ENCODE data around the gene LRRC8C. TPM values are rescaled to one million over a fixed set of nuclear protein-coding genes. Genes with fewer than 3 reads are reported as not detected.

Gene LRRC8C
- total RNA-seq, 1 donor from 2014 or later = 12.6 TPM

DNA sequence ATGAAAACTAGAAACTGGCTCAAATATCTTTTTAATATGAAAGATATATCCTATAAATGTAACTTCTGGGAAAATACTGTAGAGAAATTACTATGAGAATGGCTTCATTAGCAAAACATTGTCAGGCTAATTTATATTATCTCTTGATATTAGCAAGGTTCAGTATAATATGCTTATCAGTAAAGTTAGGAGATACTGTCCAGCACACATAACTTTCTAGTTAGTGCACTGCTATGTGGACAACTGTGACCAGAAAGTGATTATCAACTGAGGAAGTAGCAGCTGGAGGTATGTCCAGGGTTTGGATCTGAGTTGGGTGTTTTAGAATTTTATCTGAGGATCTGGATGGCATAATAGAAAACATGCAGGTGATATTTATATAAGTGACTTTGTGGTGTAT is 7.5 kb downstream of the LRRC8C start:
- DNase-seq = no peak
- no peaks in the 10 kb centered on the region for H3K36me3 ChIP-seq
- H3K27me3 ChIP-seq = no peaks in the 10 kb centered on the region
- H3K4me1 ChIP-seq = peaks cover 3% of the 10 kb centered on the region
- H3K9me3 ChIP-seq = no peaks in the 10 kb centered on the region
- intact Hi-C loops (cut with DNase I) = no loop called here
- no peak for ATAC-seq
- TF ChIP-seq, protein P1, sequence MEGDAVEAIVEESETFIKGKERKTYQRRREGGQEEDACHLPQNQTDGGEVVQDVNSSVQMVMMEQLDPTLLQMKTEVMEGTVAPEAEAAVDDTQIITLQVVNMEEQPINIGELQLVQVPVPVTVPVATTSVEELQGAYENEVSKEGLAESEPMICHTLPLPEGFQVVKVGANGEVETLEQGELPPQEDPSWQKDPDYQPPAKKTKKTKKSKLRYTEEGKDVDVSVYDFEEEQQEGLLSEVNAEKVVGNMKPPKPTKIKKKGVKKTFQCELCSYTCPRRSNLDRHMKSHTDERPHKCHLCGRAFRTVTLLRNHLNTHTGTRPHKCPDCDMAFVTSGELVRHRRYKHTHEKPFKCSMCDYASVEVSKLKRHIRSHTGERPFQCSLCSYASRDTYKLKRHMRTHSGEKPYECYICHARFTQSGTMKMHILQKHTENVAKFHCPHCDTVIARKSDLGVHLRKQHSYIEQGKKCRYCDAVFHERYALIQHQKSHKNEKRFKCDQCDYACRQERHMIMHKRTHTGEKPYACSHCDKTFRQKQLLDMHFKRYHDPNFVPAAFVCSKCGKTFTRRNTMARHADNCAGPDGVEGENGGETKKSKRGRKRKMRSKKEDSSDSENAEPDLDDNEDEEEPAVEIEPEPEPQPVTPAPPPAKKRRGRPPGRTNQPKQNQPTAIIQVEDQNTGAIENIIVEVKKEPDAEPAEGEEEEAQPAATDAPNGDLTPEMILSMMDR (IDR thresholded peaks at IDR 0.05) = no peak
- no peak overlapping the region for H3K27ac ChIP-seq
- H3K4me3 ChIP-seq = no peak overlapping the region

DNA sequence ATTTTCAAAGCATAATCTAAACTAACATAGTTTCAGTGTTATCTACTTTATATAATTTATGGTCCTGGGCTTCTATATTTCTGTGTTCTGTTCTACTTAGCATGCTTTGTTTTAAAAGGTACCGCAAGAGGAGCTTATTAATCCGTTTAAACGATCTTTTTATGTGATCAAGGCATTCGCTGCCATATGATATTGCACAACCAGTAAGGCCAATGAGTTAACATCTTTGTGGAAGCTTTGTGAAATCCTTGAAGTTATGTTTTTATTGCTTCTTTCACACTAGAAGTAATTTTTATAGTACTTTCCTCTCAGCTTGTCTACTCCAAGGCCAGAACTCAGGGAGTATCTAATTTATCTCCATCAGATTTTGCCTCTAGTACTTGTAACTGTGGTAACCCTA is 8.9 kb downstream of the LRRC8C start:
- Histone ChIP-seq H3K27ac (no peak overlapping the region), H3K27me3 (no peaks in the 10 kb centered on the region), H3K4me1 (no peaks in the 10 kb centered on the region), H3K36me3 (no peaks in the 10 kb centered on the region), H3K4me3 (no peak overlapping the region), H3K9me3 (no peaks in the 10 kb centered on the region)
- intact Hi-C loops (cut with DNase I) = no loop called here
- no peak for DNase-seq
- no peak for ATAC-seq
- TF ChIP-seq, protein P1 (IDR thresholded peaks at IDR 0.05) = no peak

DNA sequence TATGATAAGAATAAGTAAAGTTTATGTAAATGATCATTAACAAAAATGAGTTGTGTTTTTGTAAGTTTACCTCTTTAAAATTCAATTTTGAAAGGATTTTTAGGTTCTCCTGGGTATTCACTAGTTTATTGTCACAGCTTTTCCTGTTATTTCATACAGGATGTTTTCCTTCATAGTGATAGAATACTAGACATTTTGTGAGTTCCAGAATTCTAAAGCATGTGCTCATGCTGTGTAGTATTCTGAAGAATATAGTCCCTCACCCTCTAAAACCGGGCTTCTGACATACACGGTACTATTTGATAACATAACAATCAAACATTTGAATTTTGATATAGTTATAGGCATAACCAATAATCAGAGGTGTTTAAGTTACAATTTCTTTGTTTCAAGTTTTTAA is 10.7 kb downstream of the LRRC8C start:
- Histone ChIP-seq H3K36me3 (no peaks in the 10 kb centered on the region), H3K9me3 (no peaks in the 10 kb centered on the region), H3K4me3 (no peak overlapping the region), H3K4me1 (no peaks in the 10 kb centered on the region), H3K27me3 (no peaks in the 10 kb centered on the region), H3K27ac (no peak overlapping the region)
- intact Hi-C loops (cut with DNase I) = no loop called here
- ATAC-seq (no peak), DNase-seq (no peak)
- TF ChIP-seq, protein P1 (IDR thresholded peaks at IDR 0.05) = no peak

DNA sequence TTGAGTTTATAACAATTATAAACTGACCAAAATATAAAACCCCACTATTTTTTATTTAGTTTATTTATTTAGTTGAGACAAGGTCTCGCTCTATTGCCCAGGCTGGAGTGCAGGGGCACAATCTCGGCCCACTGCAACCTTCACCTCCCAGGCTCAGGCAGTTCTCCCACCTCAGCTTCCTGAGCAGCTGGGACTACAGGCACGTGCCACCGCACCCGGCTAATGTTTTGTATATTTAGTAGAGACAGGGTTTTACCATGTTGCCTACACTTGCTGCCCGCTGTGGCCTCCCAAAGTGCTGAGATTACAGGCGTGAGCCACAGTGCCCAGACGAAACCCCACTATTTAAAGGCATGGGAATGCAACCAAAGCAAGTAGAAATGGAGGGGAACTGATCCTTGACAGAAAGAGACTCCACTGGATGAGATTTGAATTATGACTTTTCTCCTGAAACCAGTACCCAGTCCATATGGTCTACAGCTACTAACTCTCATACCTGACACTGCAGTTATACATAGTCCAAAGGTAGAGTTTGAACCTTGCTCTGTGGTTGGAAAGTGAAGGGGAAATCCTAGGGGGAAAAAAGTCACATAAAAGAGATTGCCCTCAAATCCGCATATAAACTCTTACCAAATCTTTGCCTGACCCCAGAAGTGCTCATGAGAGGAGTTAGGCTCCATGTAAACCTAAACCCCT is 11.3 kb downstream of the LRRC8C start:
- H3K4me1 ChIP-seq = no peaks in the 10 kb centered on the region
- intact Hi-C loops (cut with DNase I) = no loop called here
- no peak overlapping the region for H3K4me3 ChIP-seq
- H3K9me3 ChIP-seq = no peaks in the 10 kb centered on the region
- no peaks in the 10 kb centered on the region for H3K27me3 ChIP-seq
- no peak for DNase-seq
- H3K27ac ChIP-seq = no peak overlapping the region
- ATAC-seq = no peak
- TF ChIP-seq, protein P1 (IDR thresholded peaks at IDR 0.05) = no peak
- H3K36me3 ChIP-seq = no peaks in the 10 kb centered on the region

DNA sequence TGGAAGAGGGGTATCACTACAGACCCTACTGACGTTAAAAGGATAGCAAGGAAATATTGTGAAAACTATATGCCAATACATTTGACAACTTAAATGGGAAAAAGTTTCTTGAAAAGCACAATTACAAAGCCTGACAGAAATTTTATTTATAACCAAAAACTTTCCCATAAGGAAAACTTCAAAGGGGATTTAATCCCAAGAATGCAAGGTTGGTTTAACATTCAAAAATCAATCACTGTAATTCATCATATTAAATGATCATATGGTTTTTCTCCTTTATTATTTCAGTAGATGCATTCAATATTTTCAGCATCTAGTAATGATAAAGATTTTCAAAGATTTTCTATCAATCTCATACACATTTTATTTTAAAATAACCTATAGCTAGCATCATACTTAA is 13.3 kb downstream of the LRRC8C start:
- H3K27me3 ChIP-seq = no peaks in the 10 kb centered on the region
- H3K4me1 ChIP-seq = no peaks in the 10 kb centered on the region
- no peak overlapping the region for H3K4me3 ChIP-seq
- no peaks in the 10 kb centered on the region for H3K9me3 ChIP-seq
- H3K27ac ChIP-seq = no peak overlapping the region
- TF ChIP-seq, protein P1 (IDR thresholded peaks at IDR 0.05) = no peak
- H3K36me3 ChIP-seq = no peaks in the 10 kb centered on the region
- ATAC-seq (no peak), DNase-seq (no peak)
- intact Hi-C loops (cut with DNase I) = no loop called here

DNA sequence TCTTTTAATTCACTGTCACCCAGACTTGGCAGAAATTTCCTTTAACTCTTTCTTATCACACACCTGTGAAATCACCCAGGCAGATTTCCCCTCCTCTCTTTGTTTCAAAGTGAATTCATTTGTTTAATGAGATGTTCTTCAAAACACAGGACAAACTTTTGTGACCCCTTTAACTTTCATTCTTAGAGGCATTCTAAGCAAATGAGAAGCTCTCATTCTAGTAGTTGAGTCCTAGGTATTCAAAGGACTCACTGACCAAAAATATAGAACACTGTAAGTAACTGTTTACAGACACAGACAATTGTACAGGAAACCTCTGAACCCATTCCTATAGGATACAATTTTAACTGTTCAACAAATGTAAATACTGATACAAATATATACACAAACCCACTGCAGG is 16.9 kb downstream of the LRRC8C start:
- intact Hi-C loops (cut with DNase I) = no loop called here
- H3K4me1 ChIP-seq = peaks cover 5% of the 10 kb centered on the region
- no peak overlapping the region for H3K4me3 ChIP-seq
- no peak for DNase-seq
- TF ChIP-seq, protein P1 (IDR thresholded peaks at IDR 0.05) = no peak
- no peak for ATAC-seq
- H3K36me3 ChIP-seq = no peaks in the 10 kb centered on the region
- H3K9me3 ChIP-seq = no peaks in the 10 kb centered on the region
- no peaks in the 10 kb centered on the region for H3K27me3 ChIP-seq
- no peak overlapping the region for H3K27ac ChIP-seq

Data from upper lobe of right lung (tissue), 1 donor.